ENCODE measurements around the gene C1orf226. TPM values are rescaled to one million over a fixed set of nuclear protein-coding genes. Genes with fewer than 3 reads are reported as not detected.
"Not testable (repeated sequence)": the region's sequence is repeated elsewhere in the genome, so short reads cannot be mapped to it uniquely, and the experiment has no call there.

C1orf226 gene
- total RNA-seq, 1 donor from 2014 or later: 7.1 TPM

DNA sequence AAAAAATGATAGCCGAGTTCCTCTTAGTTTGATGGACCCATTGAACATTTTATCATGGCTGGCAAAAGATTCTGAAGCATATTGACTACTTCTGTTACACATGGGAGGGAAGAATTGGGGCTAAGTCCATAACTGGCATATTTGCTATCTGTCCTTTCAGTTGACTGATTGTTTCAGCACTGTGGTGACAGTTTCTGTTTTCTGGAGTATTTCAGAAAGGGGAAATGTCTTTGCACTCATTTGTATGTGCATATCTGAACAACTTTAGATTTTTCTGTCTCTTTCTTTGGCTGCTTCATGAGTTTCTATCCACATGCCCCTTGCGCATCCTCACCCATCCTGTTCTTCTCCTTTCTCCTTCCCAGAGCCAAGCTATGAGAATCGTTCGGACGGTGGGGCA is 38.1 kb upstream of the C1orf226 start:
- Histone ChIP-seq H3K27me3 (no peaks in the 10 kb centered on the region), H3K9me3 (no peaks in the 10 kb centered on the region), H3K4me1 (no peaks in the 10 kb centered on the region), H3K27ac (no peak overlapping the region), H3K4me3 (no peak overlapping the region), H3K36me3 (no peaks in the 10 kb centered on the region)
- DNase-seq (no peak), ATAC-seq (no peak)
- TF ChIP-seq, protein P1, sequence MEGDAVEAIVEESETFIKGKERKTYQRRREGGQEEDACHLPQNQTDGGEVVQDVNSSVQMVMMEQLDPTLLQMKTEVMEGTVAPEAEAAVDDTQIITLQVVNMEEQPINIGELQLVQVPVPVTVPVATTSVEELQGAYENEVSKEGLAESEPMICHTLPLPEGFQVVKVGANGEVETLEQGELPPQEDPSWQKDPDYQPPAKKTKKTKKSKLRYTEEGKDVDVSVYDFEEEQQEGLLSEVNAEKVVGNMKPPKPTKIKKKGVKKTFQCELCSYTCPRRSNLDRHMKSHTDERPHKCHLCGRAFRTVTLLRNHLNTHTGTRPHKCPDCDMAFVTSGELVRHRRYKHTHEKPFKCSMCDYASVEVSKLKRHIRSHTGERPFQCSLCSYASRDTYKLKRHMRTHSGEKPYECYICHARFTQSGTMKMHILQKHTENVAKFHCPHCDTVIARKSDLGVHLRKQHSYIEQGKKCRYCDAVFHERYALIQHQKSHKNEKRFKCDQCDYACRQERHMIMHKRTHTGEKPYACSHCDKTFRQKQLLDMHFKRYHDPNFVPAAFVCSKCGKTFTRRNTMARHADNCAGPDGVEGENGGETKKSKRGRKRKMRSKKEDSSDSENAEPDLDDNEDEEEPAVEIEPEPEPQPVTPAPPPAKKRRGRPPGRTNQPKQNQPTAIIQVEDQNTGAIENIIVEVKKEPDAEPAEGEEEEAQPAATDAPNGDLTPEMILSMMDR (IDR thresholded peaks at IDR 0.05): no peak
- intact Hi-C loops (cut with DNase I): no loop called here

DNA sequence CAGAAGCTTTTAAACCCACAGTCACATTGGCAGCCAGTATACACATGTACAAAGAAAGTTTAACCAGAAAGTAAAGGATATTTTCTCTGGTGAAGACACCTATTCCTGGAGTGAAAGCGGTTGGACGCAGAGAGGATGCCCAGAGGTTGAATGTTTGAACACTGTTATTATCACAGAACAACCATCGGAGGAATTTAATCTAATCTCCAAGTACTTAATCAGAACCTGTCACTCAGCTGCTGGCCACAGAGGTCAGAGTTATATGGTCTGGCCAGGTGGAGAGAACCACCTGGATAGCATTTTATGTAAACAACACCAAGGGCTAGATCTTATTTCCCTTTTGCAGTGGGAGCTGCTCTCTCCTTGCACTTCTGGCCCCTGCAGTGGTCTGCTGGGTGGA is 34.2 kb upstream of the C1orf226 start:
- Histone ChIP-seq H3K27me3 (no peaks in the 10 kb centered on the region), H3K9me3 (no peaks in the 10 kb centered on the region), H3K4me3 (no peak overlapping the region), H3K27ac (no peak overlapping the region), H3K36me3 (no peaks in the 10 kb centered on the region), H3K4me1 (peaks cover 3% of the 10 kb centered on the region)
- no peak for DNase-seq
- intact Hi-C loops (cut with DNase I): no loop called here
- TF ChIP-seq, protein P1 (IDR thresholded peaks at IDR 0.05): no peak
- ATAC-seq: no peak

DNA sequence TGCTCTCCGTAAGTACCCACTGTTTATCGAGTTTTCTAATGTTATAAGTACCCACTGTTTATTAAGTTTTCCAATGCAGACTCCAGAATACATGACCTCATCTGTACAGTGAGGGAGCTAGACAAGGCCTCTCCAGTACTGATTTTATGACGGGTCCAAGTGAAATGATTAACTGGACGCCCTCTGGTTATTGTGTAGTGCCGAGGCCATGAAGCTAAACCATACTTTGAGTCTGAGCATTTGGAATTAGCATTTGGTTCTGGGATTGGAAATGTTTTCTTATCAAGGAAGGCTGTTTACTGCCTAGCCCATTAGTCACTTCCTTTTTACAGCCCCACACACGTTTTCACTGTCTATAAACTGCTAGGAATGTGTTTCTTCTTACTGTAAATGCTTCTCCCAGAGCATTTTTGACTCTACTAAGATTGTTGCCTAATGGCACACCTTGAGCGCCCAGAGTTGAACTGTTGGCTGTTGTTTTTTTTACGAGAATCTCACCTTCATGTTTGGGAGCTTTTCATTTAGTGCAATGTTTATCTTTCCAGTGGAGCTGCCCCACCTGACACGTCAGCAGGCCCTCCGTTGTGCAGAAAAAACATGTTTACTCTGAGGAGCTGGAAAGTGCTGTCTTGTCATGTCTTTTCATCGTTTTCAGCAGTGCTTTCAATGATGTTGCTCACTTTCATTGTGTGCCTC is 31.7 kb upstream of the C1orf226 start:
- no peak for DNase-seq
- Histone ChIP-seq H3K27me3 (no peaks in the 10 kb centered on the region), H3K27ac (no peak overlapping the region), H3K4me1 (peaks cover 10% of the 10 kb centered on the region), H3K9me3 (no peaks in the 10 kb centered on the region), H3K36me3 (no peaks in the 10 kb centered on the region), H3K4me3 (no peak overlapping the region)
- intact Hi-C loops (cut with DNase I): no loop called here
- TF ChIP-seq, protein P1 (IDR thresholded peaks at IDR 0.05): no peak
- ATAC-seq: no peak

DNA sequence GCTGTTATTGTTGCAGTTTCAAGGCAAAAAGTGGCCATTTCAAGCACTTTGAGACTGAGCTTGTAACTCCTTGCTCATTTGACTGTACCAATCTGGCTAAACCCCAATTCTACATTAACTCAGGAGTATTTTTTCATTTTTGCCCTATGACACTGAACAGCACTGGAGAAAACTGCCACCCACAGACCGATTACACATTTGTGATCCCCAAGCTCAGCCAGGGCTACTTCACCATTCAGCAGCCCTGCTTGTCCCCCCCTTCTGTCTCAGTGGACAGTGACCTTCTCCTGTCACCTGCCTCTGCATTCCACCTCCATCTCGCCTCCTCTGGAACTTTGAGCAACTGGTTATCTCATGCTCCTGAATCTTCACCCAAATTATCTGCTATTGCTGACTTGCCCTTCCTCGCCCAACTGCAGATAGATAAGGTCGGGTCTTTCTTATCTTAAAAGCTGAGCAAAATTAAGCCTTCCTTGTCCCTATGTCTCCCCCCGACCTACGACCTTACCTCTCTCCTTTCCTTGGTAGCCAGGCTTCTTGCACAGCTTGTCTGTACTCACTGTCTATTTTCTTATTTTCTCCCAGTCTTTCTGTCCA is 30.2 kb upstream of the C1orf226 start:
- Histone ChIP-seq H3K27me3 (no peaks in the 10 kb centered on the region), H3K4me1 (peaks cover 10% of the 10 kb centered on the region), H3K4me3 (no peak overlapping the region), H3K27ac (no peak overlapping the region), H3K9me3 (no peaks in the 10 kb centered on the region), H3K36me3 (no peaks in the 10 kb centered on the region)
- TF ChIP-seq, protein P1 (IDR thresholded peaks at IDR 0.05): no peak
- intact Hi-C loops (cut with DNase I): no loop called here
- no peak for ATAC-seq
- DNase-seq: no peak

DNA sequence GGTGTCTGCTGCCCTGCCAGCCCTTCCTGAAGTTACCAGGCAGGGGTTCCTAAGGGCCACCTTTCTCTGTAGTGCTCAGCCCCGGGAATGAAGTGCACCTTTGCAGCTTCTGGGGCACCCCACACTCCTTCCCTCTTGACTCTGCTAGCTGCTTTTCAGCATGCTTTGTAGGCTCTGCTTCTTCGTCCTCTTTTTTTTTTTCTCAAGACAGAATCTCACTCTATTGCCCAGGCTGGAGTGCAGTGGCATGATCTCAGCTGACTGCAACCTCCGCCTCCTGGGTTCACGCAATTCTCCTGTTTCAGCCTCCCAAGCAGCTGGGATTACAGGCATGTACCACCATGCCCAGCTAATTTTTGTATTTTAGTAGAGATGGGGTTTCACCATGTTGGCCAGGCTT is 29.7 kb upstream of the C1orf226 start:
- not testable (repeated sequence) for H3K27ac ChIP-seq, H3K27me3 ChIP-seq
- ATAC-seq: peak; percentile 66

DNA sequence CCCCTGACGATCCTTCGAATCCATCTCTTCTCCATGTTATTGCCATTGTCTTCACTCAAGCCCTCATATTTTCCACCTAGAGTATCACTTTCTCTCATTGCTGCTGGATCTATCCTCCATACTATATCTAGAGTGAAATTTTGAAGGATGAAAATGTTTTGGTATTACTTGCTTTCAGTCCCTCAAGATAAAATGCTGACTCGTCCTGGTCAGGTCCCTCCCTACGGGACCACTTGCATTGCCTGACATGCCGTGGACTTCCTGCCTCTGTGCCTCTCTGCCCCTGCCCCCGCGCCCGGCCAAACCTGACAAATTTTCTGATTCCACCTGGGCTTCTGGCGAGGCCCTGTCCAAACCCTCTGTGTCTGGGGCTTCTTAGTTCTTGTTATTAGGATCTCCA is 28.4 kb upstream of the C1orf226 start:
- H3K9me3 ChIP-seq: no peaks in the 10 kb centered on the region
- TF ChIP-seq, protein P1 (IDR thresholded peaks at IDR 0.05): no peak
- H3K27me3 ChIP-seq: no peaks in the 10 kb centered on the region
- H3K4me3 ChIP-seq: no peak overlapping the region
- no peaks in the 10 kb centered on the region for H3K36me3 ChIP-seq
- H3K27ac ChIP-seq: no peak overlapping the region
- no peak for ATAC-seq
- intact Hi-C loops (cut with DNase I): no loop called here
- peaks cover 10% of the 10 kb centered on the region for H3K4me1 ChIP-seq
- no peak for DNase-seq

More for the DNA sequence above, 29.7 kb upstream of the C1orf226 start:
- H3K36me3 ChIP-seq; intact Hi-C loops (cut with DNase I); DNase-seq; H3K4me3 ChIP-seq; H3K9me3 ChIP-seq: not testable (repeated sequence)
- H3K4me1 ChIP-seq: peaks cover 10% of the 10 kb centered on the region

All from upper lobe of right lung (tissue), 1 donor.